Colonic mucosa (tissue), 4 donors: ENCODE measurements around the gene MYB. TPM values are rescaled to one million over a fixed set of nuclear protein-coding genes. Genes with fewer than 3 reads are reported as not detected.

Experiments used
- DNase-seq: peaks from one replicate; pipeline ENCODE4 v3.0.0-alpha.2; 2020
- H3K27ac ChIP-seq: fragments of 200-600 bp; one replicate; pipeline ENCODE4 v1.8.0; 2021
- H3K27me3 ChIP-seq: fragments of 200-600 bp; one replicate; pipeline ENCODE4 v1.8.0; 2021
- H3K36me3 ChIP-seq: fragments of 200-600 bp; one replicate; pipeline ENCODE4 v1.8.0; 2021
- H3K4me1 ChIP-seq: fragments of 200-600 bp; one replicate; pipeline ENCODE4 v1.8.0; 2021; ENCODE audit warnings: mild to moderate bottlenecking
- H3K4me3 ChIP-seq: fragments of 200-600 bp; one replicate; pipeline ENCODE4 v1.8.0; 2021
- H3K9ac ChIP-seq, 2 donors: one replicate each; pipeline ENCODE4 v1.7.0; 2013; ENCODE audit warnings: control low read depth in 2 of 2, low read depth in 2 of 2, low read length in 2 of 2
- H3K9me3 ChIP-seq: fragments of 200-600 bp; one replicate; pipeline ENCODE4 v1.8.0; 2021
- intact Hi-C: fragments of 100-400 bp; cut with DNase I; formaldehyde crosslinking; loops from one replicate; pipeline ENCODE4 v1.14.1; 2022
- total RNA-seq, 2 donors: library from RNA; stranded (reverse); fragmentation: NEBNext Ultra II Directional in 1 of 2; extraction: Animal tissue kit (Norgen Biotek cat#: 25700) in 1 of 2; gene quantifications; one replicate each; pipeline ENCODE4 v1.2.1, GENCODE V29; 2021
- TF ChIP-seq, protein P1 (sequence below): fragments of 200-600 bp; IDR thresholded peaks from one replicate; pipeline ENCODE4 v1.8.0; 2022; ENCODE audit warnings: antibody characterized with exemption, mild to moderate bottlenecking
- donor health status: healthy.
- donor health status: DM: no; HTN: no; CAD: no.
- donor health status: DM: no; HTN: no; CAD: no.

MYB gene
- total RNA-seq, 2 donors from 2014 or later = 67.2 to 78.0 TPM

- Histone ChIP-seq H3K9me3 (no peaks in the 10 kb centered on the region), H3K36me3 (no peaks in the 10 kb centered on the region), H3K27ac (no peak overlapping the region), H3K4me1 (no peaks in the 10 kb centered on the region), H3K9ac (no peak overlapping the region), H3K4me3 (no peak overlapping the region), H3K27me3 (no peaks in the 10 kb centered on the region)
- intact Hi-C loops = no loop called here
- DNase-seq = no peak
- TF ChIP-seq, protein P1, sequence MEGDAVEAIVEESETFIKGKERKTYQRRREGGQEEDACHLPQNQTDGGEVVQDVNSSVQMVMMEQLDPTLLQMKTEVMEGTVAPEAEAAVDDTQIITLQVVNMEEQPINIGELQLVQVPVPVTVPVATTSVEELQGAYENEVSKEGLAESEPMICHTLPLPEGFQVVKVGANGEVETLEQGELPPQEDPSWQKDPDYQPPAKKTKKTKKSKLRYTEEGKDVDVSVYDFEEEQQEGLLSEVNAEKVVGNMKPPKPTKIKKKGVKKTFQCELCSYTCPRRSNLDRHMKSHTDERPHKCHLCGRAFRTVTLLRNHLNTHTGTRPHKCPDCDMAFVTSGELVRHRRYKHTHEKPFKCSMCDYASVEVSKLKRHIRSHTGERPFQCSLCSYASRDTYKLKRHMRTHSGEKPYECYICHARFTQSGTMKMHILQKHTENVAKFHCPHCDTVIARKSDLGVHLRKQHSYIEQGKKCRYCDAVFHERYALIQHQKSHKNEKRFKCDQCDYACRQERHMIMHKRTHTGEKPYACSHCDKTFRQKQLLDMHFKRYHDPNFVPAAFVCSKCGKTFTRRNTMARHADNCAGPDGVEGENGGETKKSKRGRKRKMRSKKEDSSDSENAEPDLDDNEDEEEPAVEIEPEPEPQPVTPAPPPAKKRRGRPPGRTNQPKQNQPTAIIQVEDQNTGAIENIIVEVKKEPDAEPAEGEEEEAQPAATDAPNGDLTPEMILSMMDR = no peak
Observed at GRCh38 chr6:135189344-135189743, 8.2 kb downstream of the MYB start.

DNA sequence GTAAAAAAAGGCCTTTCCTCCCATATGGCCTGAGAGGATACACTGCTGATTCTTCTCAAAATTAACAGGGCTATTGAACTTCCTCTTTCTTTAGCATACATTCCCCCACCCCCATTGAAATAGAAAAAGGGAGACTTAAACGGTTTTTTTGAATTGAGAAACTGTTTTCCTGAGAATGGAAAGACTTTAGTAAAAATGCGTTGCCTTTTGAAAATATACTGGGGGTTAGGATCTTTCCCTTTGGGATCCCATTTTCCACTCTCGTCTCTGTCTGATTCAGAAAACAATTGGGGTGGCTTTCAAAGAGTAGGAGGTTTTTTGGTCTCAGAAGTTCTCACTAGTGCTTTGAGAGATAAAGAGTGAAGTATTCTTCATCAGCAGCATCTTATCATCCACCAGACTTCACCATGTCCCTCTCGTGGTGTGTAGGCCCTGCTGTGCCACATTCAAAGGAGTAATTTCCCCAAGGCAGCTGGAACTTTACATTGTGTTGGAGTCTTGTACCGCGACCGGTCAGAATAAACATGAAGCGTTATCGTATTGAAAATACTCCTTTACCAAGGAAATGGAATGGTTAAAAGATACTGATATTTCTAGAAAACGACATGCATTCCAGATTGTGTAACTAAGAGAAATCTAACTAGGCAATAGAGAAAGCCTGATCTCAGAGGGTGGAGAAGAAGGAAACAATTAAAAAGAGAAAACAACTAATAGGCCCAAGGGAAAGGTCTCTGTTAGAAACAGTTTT is 10.6 kb downstream of the MYB start:
- intact Hi-C loops = no loop called here
- no peak for DNase-seq
- Histone ChIP-seq H3K9me3 (no peaks in the 10 kb centered on the region), H3K9ac (no peak overlapping the region), H3K36me3 (peaks cover 4% of the 10 kb centered on the region), H3K27ac (no peak overlapping the region), H3K27me3 (no peaks in the 10 kb centered on the region), H3K4me1 (no peaks in the 10 kb centered on the region), H3K4me3 (no peak overlapping the region)
- TF ChIP-seq, protein P1 = no peak

DNA sequence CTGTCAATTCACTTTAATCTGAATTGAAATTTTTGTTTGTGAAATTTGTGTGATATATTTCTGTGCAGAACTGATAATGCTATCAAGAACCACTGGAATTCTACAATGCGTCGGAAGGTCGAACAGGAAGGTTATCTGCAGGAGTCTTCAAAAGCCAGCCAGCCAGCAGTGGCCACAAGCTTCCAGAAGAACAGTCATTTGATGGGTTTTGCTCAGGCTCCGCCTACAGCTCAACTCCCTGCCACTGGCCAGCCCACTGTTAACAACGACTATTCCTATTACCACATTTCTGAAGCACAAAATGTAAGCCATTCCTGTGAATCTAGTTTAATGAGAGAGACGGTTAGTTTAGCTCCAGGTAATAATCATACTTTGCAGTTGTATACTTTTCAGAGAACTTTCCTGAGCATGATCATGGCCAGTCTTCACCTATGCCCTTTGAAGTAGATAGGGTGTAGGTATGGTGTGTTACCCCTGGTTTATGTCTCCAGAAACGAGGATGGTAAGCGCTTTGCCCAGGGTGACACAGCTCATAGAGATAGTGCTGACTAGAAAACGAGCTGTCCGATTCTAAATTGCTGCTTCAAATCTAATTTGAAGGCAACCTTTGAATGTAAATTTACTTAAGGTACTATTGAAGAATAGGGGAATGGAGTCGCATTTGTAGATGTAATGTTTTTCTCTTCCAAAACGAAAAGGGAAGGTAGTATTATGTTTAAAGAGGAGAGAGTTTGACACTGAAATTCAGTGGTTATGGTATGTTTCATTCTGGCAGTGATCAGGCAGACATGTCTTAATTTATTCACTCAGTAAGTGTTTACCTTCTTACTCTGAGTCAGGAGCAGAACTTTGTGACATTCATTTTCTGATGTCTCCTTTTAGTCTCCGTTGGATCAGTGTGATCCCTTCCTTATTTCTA is 11.4 kb downstream of the MYB start:
- DNase-seq = no peak
- intact Hi-C loops = no loop called here
- Histone ChIP-seq H3K27me3 (no peaks in the 10 kb centered on the region), H3K9me3 (no peaks in the 10 kb centered on the region), H3K4me1 (no peaks in the 10 kb centered on the region), H3K9ac (no peak overlapping the region), H3K27ac (no peak overlapping the region), H3K36me3 (peaks cover 4% of the 10 kb centered on the region), H3K4me3 (no peak overlapping the region)
- TF ChIP-seq, protein P1 = no peak

GRCh38 chr6:135193221-135193620 is 12.1 kb downstream of the MYB start:
- no peaks in the 10 kb centered on the region for H3K27me3 ChIP-seq
- no peak overlapping the region for H3K4me3 ChIP-seq
- DNase-seq = no peak
- no peaks in the 10 kb centered on the region for H3K4me1 ChIP-seq
- no peaks in the 10 kb centered on the region for H3K9me3 ChIP-seq
- H3K27ac ChIP-seq = no peak overlapping the region
- intact Hi-C loops = no loop called here
- TF ChIP-seq, protein P1 = no peak
- H3K9ac ChIP-seq = no peak overlapping the region
- H3K36me3 ChIP-seq = peaks cover 4% of the 10 kb centered on the region

- TF ChIP-seq, protein P1 = no peak
Observed at GRCh38 chr6:135195041-135195440, 13.9 kb downstream of the MYB start.

More at GRCh38 chr6:135195041-135195440, 13.9 kb downstream of the MYB start:
- Histone ChIP-seq H3K4me3 (no peak overlapping the region), H3K36me3 (peaks cover 4% of the 10 kb centered on the region), H3K9me3 (no peaks in the 10 kb centered on the region), H3K27me3 (no peaks in the 10 kb centered on the region), H3K27ac (no peak overlapping the region), H3K9ac (no peak overlapping the region), H3K4me1 (no peaks in the 10 kb centered on the region)
- intact Hi-C loops = no loop called here
- no peak for DNase-seq
